NCI-H82 treated with DMSO at 0.1 percent for 48 hours (cell line): ENCODE data around the gene CCDC80.
A peak's percentile ranks its signal among the peaks of the same experiment; 100 is the strongest.

ENCODE experiments used
- DNase-seq: peaks from one replicate; lab custom pipeline; 2025; ENCODE audit not compliant: unreplicated experiment; lab: John Stamatoyannopoulos, UW

The CCDC80 gene

DNA sequence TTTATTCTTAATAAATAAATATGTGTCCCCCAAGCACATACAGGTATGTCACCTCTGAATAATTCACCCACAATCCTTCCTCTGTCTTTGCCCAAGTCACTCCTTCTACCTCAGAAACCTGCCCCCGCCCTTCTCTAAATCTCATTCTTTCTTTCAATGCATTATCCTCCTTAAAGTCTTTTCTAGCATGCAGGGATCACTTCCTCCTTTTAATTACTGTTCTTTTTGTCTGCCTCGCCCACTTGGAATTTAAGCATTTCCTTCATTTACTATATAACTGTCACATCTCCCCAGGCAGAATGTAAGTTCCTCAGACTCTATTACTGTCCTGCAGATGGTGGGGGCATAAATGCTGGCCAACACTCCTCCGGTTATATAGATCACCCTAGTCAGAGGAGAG lies 7.8 kb downstream of the CCDC80 start:
- no peak for DNase-seq

DNA sequence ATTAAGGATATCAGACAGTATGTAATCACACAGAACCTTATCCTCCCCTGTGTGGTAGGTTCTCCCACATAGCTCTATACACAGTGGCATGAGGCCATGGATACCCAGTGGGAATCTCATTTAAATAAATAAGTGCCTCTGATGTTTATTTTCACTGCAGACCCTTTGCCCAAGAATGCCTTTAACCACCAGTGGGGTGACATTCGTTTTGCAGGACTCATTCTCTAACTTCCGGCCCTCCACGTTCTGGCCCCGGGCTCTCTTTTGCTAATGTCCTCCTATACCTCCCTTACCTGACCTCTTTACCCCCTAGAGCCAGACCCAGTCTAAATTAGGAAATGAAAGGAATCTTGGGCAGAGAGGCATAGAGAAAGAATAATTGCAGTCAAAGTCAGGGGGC lies 8.3 kb downstream of the CCDC80 start:
- no peak for DNase-seq

DNA sequence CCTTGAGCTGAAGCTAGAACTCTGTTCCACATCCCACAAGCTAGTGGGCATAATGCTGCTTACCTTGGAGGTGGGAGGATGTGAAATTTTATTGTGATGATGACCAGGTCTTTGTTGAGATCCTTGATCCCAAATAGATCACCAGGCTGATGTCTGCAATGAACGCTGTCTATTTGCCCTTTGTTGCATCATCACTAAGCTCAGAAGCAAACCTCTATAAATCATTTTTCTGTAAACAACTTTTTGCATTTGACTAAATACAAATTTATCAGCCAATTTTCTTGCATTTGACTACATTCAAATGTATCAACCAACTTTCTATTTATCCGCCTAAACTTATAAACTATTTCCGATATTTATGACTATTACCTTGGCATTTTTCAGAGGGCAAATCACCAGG lies 9.7 kb downstream of the CCDC80 start:
- DNase-seq: no peak

DNA sequence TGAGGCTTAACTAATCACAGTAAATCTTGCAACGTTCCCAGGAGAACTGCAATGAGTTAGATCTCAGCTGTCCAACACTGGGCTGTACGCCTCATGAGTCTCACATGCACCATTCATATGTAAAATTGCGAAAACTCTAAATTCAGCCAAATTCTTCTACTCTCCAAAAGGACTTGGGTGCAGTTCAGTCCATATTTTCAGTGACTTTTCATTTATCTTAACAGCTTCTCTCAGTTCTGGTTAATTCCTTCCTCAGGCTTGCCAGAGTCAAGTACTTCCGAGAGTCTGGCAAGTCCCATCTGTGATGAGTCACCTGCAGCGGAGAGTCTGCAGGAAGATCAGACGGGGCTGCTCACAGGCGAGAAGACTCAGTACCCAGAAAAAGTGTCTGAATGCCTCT lies 11.5 kb downstream of the CCDC80 start:
- DNase-seq: no peak

DNA sequence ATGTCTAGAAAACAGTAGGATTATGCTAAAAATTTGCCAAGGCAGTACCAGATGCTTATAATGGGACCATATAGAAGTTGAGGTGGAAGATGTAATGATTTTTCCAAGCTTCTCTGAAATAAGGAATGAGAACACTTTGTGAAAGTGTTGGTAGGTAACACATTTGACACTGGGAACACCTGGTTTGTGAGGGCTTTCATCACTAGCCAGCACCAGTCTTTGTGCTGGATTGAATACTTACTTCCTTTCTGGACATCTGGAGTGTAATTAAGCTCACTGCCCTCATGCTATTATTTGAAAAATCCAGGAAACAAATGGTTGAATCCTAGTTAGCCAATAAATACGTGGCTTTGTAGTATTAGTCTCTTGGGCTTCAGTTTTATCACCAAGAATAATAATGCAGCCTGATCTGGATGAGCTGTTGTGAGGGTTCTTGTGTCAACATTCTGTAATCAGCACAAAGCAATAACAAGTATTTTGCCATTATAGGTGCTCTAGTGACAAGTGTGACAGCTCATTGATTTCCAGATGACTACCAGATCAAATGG lies 12.9 kb downstream of the CCDC80 start:
- DNase-seq: peak; percentile 82

GRCh38 chr3:112627419-112627818 lies 13.5 kb downstream of the CCDC80 start:
- DNase-seq: no peak

- DNase-seq: no peak
These were observed 17.2 kb downstream of the CCDC80 start for GRCh38 chr3:112623717-112624116.

- no peak for DNase-seq
These were observed 17.7 kb downstream of the CCDC80 start for GRCh38 chr3:112623213-112623612.

- no peak for DNase-seq
These were observed 21.6 kb downstream of the CCDC80 start for GRCh38 chr3:112619295-112619694.

- no peak for DNase-seq
These were observed 23.7 kb downstream of the CCDC80 start for GRCh38 chr3:112617285-112617684.

GRCh38 chr3:112615989-112616731 lies 24.8 kb downstream of the CCDC80 start:
- DNase-seq: no peak

DNA sequence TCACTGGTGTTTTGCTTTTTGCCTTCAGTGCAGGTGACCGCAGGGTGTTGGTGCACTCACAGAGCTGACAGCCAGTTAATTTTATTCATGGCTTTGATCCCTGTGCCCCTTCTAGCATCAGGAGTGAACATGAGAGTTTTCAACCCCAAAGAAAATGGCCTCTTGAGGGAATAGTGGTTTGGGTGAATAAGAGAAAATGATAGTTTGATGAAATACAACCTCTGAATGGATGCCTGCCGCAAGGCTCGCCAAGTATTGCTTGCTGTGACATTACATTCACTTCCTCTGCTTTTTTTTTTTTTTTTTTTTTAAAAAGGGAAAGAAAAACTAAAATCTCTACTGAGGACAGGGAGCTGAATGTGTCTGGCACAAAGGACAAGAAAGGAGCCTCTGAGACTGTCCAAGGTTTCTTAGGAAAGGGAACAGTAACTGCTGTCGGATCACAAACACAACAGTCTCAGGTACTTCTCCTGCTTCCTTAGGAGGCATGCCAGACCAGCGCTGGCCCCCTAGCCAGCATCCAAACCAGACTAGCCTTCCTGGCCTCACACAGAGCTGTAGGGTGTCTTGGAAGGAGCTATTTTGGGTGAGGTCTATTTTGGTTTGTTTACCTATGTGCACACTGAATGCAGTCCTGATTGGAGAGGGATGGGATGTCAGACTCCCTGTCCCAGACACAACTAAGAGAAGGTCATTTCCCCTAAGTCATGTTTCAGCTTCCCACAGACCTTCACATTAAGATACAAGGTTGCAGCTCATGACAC lies 29.0 kb downstream of the CCDC80 start:
- DNase-seq: no peak

- DNase-seq: no peak
These were observed 30.8 kb downstream of the CCDC80 start for GRCh38 chr3:112610121-112610520.

DNA sequence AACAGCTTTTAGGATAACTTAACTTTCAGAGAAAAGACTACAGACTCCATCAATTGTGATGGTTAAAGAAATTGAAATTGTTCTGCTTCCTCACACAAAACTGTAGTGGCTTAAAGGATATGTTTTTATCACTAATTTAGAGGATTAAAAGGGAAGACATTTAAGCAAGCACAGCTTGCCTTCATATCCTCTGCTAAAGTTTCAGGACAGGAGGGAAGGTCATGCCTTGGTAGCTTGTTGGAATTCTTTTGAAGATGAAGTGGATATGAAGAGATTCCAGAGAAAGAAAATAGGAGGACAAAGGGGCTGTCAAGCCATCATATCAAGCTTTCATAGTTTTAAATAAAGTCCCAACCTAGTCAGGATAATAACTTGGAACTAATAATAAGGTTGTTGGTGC lies 33.1 kb downstream of the CCDC80 start:
- no peak for DNase-seq

- no peak for DNase-seq
These were observed 34.8 kb downstream of the CCDC80 start for GRCh38 chr3:112606098-112606497.

- no peak for DNase-seq
These were observed 35.7 kb downstream of the CCDC80 start for GRCh38 chr3:112605285-112605684.

- DNase-seq: no peak
These were observed 36.4 kb downstream of the CCDC80 start for GRCh38 chr3:112604536-112604935.

DNA sequence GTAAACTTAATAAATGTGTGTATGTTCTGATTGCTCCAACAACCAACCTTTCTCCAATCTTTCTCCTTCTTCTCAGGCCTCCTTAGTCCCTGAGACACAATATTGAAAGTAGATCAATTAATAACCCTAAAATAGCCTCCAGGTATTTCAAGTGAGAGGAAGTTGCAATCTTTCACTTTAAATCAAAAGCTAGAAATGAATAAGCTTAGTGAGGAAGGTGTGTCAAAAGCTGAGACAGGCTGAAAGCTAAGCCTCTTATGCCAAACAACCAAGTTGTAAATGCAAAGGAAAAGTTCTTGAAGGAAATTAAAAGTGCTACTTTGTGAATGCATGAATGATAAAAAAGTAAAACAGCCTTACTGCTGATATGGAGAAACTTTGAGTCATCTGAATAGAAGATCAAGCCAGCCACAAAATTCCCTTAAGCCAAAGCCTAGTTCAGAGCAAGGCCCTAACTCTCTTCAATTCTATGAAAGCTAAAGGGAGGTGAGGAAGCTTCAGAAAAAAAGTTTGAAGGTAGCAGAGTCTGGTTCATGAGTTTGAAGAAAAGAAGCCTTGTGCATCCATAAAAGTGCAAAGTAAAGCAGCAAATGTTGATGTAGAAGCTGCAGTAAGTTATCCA lies 38.6 kb downstream of the CCDC80 start:
- DNase-seq: no peak

GRCh38 chr3:112598731-112599130 lies 42.2 kb downstream of the CCDC80 start:
- no peak for DNase-seq

DNA sequence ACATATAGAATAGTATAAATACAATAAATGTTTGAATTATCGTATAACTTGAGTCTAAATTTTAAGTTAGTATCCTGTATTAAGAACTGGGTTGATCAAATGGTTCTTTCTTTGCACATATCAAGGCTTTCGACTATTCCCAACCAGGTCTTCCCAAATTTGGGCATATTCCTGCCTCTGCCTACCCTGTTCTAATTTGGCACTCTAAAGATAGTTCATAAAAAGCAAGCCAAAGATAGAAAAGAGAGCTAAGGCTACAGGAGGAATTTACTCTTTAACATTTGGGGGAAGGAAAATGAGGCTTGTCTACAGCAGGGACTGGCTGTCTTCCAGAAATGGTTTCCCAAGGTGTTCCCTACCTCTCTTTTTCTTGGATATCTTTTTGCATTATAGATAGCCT lies 43.0 kb downstream of the CCDC80 start:
- no peak for DNase-seq

GRCh38 chr3:112594856-112595255 lies 46.1 kb downstream of the CCDC80 start:
- no peak for DNase-seq

DNA sequence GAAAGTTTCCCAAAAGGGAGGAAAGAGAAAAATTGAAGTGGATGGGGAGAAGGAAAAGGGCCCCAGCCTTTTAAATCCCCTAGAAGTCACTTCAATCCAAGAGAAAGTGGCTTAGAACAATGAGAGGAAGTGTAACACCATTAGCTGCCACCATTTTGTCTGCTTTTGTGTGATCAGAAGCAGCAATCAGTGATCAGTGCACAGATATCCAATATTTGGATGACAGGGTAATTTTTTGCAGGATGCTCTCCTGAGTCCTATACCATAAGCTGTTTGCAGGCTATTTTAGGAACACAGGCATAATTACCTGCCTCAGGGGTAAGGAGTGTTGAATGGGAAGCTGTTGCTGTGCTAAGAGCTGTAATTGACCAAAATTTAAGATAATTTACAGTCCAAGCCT lies 47.7 kb downstream of the CCDC80 start:
- DNase-seq: no peak
